ENCODE measurements around the gene EEPD1. TPM values are rescaled to one million over a fixed set of nuclear protein-coding genes. Genes with fewer than 3 reads are reported as not detected.

EEPD1 gene
- 1.5 and 3.6 TPM in 2 replicates for total RNA-seq

DNA sequence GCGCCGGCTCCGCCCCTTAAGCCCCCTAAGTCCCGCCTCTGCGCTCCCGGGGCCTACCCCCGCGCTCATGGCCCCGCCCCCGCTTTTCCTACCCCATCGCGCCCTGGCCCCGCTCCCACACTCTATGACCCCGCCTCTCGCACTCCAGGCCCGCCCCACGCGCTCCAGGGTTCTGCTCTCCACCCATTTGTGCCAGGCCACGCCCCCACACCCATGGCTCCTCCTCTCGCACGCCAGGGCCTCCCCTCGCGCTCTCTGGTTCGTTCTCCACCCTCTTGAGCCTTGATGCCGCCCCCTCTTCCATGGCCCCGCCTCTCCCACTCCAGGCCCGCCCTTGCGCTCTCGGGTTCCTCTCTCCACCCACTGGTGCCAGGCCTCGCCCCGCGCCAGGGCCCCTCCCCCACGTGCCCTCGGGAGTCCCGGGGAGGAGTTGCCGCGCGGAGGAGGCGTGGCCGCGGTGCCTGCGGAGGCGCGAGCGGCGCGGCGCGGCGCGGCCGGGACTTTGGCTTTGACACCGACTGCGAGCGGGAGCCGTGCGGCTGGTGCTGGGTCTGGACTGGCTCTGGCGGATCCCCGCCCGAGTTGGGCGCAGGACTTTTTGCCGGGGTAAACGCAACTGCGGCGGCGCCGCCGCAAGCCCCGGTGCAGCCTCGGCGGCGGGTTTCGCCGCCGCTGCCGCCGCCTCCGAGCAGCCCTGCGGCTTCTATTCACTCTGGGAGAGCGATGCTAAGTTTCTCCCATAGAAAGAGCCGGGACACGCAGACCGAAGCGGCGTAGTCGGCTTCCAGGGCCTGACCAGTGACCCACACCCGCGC lies at the start of gene EEPD1:
Gene EEPD1, plus strand, starts transcription at position 499 of the 815 bp plus-strand sequence. CDS start 1,071 bp downstream, outside the sequence.

Other genes with a start within 250 kb of the EEPD1 start
- 6.2 and 47.3 TPM in 2 replicates for gene ANLN, start 236.6 kb downstream of the EEPD1 start, total RNA-seq